Heart left ventricle (tissue), 13 donors: ENCODE results near the gene KRTDAP.

Experiments
- CTCF ChIP-seq, 12 donors: fragments of 200-600 bp; sonication (generic) in 4 of 12; IDR thresholded peaks; one replicate each; pipeline versions ENCODE4 v1.5.0 to v1.8.0; 2018 to 2022; ENCODE audit warnings: antibody characterized with exemption in 12 of 12, mild to moderate bottlenecking in 5 of 12
- POLR2A ChIP-seq, 2 donors: fragments of 450-650 bp; IDR thresholded peaks; one replicate each; pipeline ENCODE4 v1.6.1; 2017; ENCODE audit warnings: antibody characterized with exemption in 2 of 2, mild to moderate bottlenecking in 2 of 2, moderate library complexity in 2 of 2
- donor health status: ischemic (EF 13 %, LVEDD 7.1; RV severe dilation, severe dysfunction).
- donor health status: DM: no; HTN: yes; CAD: no.
- donor health status: DM: no; HTN: no; CAD: no.
- donor health status: ischemic (EF 25% LVEDD 6.9; RV normal size, moderate dysfunction).
- donor health status: ischemic (EF 25% LVEDD 5.7; RV mildly dilated, moderate dysfunction).
- donor health status: ischemic (EF 35%, LVEDD 5.7; RV mildly dilated, moderate dysfunction).
- donor health status: nonischemic (EF 11% LVEDD 7.7; RV severe dilation, severe dysfunction).
- donor health status: DM: yes; HTN: yes; CAD: no.
- donor health status: PGD.
- donor health status: ischemic (EF 29% LVEDD 5.4; RV normal size, mild dysfunction).
- donor health status: nonischemic (EF 23%, LVEDD 6.1; RV moderate dilation, normal function).

GRCh38 chr19:35451338-35452096 lies 38.7 kb downstream of the KRTDAP start:
- no peak for TF ChIP-seq CTCF (IDR thresholded peaks at IDR 0.05)
- no peak for TF ChIP-seq POLR2A (IDR thresholded peaks at IDR 0.05)
